GM18502 (cell line): Measurements from ENCODE around the gene DPM3.
"Not testable (repeated sequence)": the region's sequence is repeated elsewhere in the genome, so short reads cannot be mapped to it uniquely, and the experiment has no call there.

Source experiments
- ATAC-seq: cut with Tn5 transposase; IDR thresholded peaks from one replicate; pipeline ENCODE4 v1.9.1; 2021; ENCODE audit warnings: mild to moderate bottlenecking; ENCODE audit not compliant: unreplicated experiment, poor library complexity

The DPM3 gene

DNA sequence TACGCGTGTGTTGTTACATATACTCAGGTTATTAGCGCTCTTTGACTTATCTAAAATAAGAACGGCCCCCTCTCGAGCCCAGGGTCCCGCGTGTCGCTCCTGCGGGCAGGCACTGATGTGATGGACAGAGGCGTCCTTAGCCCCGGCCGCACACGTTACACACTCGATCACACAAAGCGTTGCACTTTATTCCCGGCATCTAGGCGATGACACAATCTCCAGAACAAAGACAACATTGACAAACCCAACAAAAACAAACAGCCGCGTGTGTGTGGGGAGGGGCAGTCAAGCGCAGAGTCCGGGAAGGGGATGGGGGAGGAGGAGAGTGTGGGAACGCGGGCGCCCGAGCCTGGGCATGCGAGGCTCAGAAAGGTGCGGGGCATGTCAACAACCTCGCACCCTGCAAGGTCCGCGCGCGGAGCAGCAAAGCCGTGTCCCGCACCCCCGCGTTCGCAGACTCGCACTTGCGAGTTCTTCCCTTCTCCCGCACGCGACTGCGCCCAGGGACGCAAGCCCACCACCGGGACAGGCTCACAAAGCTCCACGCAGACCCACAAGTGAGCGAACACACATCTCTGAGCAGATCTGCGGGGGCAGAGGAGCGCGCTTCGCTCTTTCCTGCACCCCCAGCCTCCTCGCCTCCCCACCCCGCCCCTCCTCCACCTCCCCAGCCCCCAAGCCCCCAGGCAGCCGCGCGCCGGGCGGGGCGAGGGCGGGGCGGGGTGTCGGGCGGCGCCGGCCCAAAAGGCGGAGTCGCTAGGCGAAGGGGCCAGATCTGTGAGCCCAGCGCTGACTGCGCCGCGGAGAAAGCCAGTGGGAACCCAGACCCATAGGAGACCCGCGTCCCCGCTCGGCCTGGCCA is 13.0 kb downstream of the DPM3 start, which contains the start of gene EFNA1:
Gene EFNA1 (plus strand): TSS at position 772 of the 862 bp plus-strand sequence. CDS start 102 bp downstream, outside the sequence.
- no peak for ATAC-seq

DNA sequence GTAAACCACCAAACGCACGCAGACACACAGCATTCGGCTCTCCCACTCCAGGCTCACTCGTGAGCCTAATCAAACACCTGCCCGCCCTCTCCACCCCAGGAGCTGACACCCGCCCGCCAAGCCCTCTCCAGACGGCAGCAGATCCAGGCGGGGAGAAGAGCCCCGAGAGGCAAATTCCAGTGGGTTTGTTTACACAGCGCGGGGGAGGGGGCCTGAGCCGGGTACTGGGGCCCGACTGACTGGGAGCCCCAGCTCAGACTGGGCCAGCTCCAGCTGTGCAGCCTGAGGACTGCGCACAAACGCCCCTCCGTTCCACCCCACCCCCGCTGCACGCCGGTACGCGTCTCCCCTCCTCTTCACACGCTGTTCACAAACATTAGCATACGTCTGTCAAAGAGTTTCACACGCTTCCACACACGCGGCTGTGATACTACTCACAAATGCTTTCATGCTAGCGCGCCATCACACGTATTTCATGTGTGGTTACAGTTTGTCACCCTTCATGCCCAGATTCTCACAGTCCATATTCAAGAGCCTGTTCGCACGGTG is 13.7 kb downstream of the DPM3 start:
- ATAC-seq: no peak

DNA sequence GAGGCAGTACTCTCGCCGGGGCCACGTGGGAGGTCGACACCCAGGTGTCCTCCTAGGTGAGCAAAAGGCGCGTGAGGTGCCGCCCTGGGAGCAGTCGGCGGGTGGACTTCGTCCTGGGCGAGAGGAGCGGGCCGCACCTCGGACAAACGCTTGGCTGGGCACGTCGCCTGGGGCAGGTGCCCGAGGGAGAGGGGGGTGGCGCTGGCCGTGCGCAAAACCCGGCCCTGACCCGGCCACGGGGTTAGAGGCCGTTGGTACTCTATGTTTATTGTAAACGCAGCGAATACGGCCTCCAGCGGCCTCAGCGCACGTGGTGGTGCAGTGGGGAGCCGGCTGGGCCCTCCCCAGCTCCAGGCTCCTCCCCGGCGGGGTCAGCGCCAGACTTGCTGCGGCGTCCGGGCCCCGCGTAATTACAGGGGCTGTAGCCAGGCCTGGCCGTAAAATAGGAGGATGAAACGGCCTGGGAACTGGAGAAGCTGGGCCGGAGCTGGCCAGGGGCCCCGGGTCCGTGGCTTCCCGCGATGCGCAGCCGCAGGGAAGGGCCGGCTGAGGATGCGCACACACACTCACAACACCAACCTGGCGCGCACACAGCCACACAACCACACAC is 14.3 kb downstream of the DPM3 start:
- no peak for ATAC-seq

DNA sequence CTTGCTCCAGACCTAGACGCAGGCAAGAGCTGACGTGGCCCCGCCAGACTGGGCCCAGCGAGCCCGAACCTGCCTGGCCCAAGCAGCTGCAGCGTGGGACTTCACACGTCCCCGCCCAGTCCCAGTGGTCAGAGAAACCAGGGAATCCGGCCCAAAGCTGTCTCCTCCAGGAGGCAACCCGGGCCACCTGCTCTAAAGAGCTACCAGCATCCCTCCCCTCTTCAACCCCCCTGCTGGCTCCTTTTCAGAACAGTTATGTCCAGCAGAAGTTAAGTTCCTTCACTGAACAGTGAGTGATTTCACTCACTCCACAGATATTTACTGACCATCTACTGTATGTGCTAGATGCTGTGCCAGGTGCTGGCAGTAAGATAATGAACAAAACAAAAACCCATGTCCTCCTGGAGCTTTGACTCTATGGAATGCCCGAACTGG is 14.8 kb downstream of the DPM3 start:
- ATAC-seq: no peak

DNA sequence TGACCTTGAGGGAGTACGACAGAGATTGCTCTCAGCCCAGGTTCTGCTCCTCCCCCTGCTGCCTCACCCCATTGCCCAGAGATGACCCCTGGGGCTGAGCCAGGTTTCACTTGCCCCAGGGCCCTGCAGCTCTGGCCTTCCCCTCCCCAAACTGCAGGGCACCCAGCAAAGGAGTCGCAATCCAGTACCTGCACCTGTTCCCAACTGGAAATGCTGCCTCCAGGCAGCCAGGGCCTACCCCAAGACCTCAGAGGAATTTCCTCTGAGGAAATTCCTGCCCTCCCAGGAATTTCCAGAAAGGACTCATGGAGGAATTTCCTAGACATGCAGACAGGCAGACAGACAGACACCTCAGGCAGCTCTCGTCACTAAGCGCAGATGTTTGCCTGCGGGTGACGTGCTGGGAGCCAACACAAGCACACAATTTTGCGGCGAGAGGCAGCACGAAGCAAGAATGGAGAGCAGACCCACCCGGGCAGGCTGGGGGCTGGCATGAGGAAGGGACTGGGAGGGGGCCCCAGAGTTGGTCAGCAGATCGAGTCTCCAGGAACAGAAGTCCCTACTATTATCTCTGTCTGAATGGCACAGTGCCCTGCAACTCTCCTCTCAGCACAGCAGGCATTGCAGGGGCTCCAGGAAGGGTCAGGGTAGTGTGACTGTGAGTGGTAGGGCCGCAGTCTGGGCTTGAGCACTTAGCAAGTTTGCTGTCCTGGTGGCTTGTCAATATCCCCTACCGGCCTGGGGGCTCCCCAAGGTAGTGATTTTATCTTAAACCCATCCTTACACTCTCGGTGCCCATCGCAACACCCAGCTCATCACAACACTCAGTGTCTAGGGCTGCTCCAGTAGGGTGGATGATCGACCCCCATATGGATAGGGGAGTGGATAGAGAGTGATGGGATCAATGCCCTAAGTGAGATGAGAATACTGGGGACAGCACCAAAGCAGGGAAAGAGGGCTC is 15.5 kb downstream of the DPM3 start:
- no peak for ATAC-seq

DNA sequence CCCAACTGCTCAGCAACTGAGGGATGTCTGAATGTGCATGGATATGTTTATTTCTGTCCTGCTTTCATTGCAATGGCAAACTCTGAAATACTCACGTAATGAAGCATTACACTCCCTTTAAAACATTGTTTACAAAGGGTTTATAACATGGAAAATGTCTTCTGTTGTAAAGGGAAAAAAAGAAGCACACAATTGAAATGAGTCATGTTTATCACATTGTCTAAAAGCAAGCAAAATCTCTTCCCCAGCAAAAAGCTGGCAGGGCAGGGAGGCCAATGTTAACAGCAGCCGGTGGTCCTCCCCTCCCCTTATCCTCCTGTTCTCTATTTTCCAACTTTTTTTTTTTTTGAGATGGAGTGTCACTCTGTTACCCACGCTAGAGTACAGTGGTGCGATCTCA is 16.5 kb downstream of the DPM3 start:
- ATAC-seq: no peak

DNA sequence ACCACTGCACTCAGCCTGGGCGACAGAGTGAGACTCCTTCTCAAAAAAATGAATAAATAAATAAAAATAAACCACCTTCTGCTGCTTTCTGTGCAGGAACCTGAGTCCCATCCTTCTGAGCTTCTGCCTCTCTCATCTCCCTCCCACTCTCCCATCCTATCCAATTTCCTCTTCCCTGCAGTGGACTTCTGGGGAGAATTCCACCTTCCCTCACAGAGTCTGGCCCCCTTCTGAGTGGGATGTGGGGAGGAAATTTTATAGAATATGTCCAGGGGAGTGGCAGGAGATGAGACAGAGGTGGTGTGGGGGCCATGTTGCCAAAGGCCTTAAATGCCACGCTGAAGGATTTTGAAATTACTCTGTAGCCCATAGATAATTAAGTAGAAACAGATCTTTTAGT is 18.0 kb downstream of the DPM3 start:
- no peak for ATAC-seq

DNA sequence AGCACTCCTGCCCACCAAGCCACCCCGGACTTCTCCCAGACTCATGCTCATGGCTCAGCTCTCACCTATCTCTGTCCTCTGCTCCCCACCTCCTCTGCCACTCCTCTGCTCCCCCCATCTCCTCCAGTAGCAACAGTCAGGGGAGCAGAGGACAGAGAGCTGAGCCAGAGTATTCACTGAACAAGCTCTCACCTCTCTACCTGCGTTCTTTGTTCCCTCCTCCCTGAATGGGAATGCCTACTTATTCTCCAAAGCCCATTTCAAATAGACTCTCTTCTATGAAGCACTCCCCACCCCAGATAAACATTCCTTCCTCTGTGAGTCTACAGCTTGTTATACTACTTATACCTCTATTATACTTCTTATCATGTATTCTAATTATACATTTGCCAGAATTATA is 19.1 kb downstream of the DPM3 start:
- ATAC-seq: no peak

DNA sequence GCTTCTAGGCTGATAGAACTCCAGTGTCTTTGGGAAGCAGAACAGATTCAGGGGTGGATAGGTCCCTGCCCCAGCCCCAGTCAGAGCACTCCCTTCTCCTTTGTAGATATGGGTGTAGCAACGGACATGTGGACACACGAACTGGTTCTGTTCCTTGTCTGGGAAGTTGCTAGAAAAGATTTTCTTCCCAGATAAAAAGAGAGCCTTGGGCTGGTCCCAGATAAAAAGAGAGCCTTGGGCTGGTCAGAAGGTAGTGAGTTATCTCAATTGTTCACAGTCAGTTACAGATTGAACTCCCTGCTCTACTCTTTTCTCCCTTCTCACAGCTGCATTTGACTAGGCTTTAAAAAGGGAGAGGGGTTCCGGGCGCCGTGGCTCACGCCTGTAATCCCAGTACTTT is 20.1 kb downstream of the DPM3 start:
- no peak for ATAC-seq

DNA sequence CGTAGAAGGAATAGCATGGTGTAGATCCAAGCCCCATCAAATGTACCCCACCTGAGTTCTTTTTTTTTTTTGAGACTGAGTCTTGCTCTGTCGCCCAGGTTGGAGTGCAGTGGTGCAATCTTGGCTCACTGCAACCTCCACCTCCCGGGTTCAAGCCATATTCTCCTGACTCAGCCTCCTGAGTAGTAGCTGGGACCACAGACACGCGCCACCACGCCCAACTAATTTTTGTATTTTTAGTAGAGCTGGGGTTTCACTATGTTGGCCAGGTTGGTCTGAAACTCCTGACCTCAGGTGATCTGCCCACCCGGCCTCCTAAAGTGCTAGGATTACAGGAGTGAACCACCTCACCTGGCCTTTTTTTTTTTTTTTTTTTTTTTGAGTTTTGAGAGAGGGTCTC is 22.2 kb downstream of the DPM3 start:
- ATAC-seq: not testable (repeated sequence)

DNA sequence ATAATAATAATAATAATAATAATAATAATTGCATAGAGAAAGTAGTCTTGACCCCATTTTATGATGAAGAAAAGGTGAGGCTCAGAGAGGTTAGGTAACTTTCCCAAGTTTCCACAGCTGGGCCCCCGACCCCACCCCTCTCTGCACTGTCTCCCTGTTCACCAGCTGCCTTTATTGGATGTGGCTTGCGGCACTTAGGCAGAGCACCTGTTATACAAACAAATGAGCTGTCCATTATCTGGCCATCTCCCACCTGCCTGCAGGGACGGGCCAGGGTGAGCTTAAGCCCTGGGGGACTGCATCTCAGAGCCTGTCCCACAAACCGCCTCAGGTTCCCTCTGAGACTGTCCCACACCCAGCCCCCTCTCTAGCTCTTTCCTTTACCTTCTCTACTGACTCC is 22.7 kb downstream of the DPM3 start:
- no peak for ATAC-seq

DNA sequence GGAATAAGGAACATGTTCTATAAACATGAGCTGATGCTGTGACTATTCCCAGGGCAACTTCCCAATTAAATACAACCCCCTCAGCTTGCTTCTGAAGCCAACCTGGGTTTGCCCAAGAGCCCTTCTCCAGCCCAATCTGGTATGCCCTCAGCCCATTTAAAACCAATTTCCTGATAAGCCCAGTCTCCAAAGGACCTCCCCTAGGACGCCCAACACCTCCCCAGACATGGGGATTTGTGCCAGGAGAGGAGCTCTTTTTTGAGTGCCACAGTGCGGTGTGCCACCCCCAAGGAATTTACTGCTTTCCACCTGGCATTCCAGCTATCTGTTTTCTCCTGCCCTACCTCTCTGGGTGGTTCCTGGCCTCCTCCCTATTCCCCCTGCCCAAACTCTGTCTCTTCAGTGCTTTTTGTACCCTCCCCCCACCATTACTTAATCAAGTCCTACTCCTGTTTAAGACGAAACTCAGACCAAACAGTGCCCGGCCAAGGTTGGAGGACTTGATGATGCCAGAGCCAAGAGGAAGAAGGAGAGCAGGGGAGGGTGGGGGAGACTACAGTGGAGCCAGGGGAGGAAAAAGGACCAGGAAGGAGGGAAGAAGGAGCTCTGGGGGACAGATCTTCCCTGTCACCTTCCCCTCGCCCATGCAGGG is 24.1 kb downstream of the DPM3 start:
- no peak for ATAC-seq

DNA sequence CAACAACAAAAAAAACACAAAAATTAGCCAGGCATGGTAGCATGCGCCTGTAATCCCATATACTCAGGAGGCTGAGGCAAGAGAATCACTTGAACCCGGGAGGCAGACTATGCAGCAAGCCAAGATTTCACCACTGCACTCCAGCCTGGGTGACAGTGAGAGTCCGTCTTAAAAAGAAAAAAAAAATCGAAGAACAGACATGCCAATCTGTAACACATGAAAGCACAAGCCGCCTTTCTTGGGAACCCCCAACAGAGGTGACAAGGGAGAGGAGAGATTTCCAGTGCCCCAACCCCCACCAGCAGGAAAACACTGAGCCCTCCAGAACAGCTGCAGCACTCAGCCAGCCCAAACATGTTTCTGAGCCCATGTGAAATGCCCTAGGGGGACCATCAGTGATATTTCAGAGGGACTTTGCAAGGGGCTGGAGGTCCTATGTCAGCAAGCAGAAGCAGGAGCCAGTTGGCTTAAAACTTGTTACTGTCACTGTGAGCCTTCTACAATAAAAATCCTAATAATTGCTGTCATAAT is 26.8 kb downstream of the DPM3 start:
- ATAC-seq: no peak

DNA sequence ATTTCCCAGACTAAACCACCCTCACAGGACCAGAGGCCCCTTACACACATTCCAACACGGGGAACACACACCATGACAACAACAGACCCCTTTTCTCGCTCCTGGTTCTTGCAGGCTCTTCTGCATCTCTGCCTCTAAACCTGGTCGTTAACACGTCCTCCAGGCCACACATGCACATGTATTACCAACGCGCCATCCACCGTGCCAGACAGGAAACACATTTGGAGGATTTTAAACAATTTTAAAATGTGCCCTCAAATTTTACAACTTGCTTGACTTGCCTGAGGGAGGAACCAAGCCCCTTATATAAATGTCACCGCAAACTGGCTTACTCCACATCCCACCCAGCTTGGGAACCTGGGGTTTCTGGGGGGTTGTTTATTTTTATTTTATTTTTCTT is 29.5 kb downstream of the DPM3 start:
- ATAC-seq: no peak

DNA sequence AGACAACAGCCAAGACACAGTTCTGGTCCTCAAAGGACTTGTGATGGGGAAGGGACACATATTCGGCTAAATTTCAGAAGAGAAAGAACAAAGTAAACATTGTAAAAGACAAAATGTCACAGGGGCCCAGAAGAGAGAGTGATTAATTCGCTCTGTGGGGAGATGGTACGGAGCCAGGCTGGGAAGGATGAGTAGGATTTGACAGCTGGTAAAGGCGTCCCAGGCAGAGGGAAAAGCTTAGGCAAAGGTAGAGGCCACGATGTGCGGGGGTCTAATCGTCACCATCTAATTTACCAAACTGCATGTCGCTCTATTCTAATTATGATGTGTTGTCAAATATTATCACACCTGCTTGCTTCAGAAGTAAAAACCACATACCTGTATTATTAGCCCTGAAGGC is 29.9 kb downstream of the DPM3 start:
- ATAC-seq: no peak

DNA sequence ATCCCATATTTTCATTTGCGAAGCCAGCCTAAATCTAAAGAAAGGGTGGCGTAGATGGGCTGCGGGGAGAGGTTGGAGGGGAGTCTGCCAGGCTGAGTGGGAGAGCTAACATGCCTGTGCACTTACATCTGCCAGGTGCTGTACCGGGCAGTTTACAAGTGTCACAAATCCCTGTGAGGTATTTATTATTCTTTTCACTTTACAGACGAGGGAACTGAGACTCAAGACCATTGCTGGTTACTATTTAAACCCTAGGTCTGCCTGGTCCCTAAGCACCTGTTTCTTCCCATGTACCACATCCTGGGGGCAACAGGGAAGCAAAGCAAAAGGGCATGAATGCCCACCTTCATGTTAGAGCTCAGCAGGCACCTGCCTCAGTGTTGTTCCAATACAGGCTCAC is 32.0 kb downstream of the DPM3 start:
- no peak for ATAC-seq

DNA sequence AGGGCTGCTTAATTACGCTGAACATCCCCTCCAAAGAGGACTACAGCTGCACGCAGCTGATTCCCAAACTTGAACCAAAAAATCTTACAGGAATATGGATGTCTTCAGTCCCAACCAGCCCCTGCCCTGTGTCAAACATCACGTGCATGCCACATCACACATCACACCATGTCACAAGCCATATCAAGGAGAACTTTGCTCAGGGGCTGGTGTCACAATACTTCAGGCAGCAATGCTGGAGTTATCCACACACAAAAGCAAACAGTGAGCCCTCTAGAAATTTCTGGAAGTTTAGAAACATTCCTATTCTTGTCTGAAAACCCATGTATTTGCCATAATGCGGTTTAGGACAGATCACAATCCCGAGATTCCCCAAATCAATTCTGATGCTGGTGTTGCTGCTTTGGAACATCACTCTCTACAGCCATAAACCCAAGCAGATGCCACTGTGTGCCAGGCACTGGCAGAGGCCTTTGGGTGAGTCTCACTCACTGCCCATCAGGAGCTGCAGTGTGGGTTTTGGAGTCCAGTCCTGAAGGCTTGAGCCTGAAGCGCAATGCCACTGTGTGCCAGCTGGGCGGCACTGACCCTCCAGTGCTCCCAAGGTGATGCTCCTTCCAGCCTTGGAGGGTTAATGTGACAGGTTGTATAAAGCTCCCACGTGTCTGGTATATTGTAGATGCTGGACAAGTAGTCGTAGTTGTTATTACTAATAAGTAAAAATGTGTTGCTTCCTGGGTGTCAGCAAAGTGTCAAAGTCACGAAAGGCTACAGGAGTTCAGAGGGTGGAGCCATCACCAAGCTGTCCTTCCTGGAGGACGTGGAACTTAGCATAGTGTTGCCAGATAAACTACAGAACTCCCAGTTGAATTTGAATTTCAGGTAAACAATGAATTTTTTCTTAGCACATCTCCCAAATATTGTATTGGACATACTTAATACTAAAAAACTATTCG is 32.7 kb downstream of the DPM3 start:
- no peak for ATAC-seq

DNA sequence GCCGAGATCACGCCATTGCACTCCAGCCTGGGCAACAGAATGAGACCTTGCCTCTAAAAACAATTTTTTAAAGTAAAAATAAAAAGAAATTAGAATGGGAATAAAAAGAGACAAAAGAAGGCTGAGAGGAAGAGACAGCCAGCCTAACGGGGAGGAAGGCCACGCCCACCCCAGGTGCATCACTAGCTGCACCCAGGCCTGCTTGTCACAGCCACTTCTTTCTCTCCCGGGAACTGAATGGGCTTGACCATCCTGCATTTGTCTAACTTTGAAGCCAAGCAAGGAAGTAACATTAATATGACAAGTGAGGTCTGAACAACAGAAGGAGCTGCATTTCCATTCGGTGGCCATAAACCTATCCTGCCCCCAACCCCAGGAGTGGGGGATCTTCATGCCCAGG is 33.5 kb downstream of the DPM3 start:
- ATAC-seq: no peak

DNA sequence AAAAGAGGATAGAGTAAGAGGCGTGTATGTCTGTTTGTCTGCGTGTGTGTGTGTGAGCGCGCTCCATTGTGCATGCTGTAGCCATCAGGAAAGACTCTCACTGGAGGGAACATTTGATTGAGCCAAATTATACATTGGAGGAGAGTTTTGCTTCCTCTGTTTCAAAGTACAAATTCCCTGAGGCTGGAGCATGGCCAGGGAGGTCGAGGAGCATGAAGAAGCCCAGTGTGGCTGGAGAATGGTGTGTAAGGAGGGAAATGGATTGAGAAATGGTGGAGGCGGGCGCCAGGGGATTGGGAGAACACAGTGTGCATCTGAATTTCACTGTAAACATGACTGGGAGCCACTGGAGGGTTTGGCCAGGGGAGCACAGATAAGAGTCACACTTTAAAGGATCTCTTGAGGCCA is 34.7 kb downstream of the DPM3 start:
- ATAC-seq: no peak
